Stomach (tissue), 9 donors: ENCODE data around the gene IWS1. TPM values are rescaled to one million over a fixed set of nuclear protein-coding genes. Genes with fewer than 3 reads are reported as not detected.

Source experiments
- DNase-seq, 2 donors: peaks; one replicate each; pipeline versions ENCODE4 v3.0.0 to v3.0.0-alpha.2; 2013 to 2019
- H3K27ac ChIP-seq, 5 donors: fragments of 200-600 bp in 4 of 5; sonication (generic) in 4 of 5; one replicate each; pipeline ENCODE4 v1.5.1; 2013 to 2019; ENCODE audit warnings: mild to moderate bottlenecking in 1 of 5, moderate library complexity in 1 of 5
- H3K27me3 ChIP-seq, 3 donors: fragments of 200-600 bp; sonication (generic); one replicate each; pipeline ENCODE4 v1.5.1; 2017 to 2019; ENCODE audit warnings: mixed run types in 1 of 3
- H3K36me3 ChIP-seq, 4 donors: fragments of 200-600 bp; sonication (generic); 1 replicate in 3 of 4; 2 replicates in 1 of 4; pipeline ENCODE4 v1.5.1; 2016 to 2019
- H3K4me1 ChIP-seq, 4 donors: fragments of 200-600 bp; sonication (generic); one replicate each; pipeline ENCODE4 v1.5.1; 2016 to 2019
- H3K4me3 ChIP-seq, 4 donors: fragments of 200-600 bp; sonication (generic) in 3 of 4; one replicate each; pipeline ENCODE4 v1.5.1; 2016 to 2019; ENCODE audit warnings: mild to moderate bottlenecking in 1 of 4
- H3K9me3 ChIP-seq, 4 donors: fragments of 200-600 bp; sonication (generic); one replicate each; pipeline ENCODE4 v1.5.1; 2016 to 2019
- CTCF ChIP-seq, 7 experiments: fragments of 450-650 bp in 4 of 7; fragments of 200-600 bp in 3 of 7; sonication (generic) in 3 of 7; IDR thresholded peaks; one replicate each; pipeline ENCODE4 v1.5.1; 2016 to 2019; ENCODE audit warnings: antibody characterized with exemption in 7 of 7, control low read depth in 2 of 7, mild to moderate bottlenecking in 1 of 7
- EP300 ChIP-seq: sonication (generic); formaldehyde crosslinking; IDR thresholded peaks from one replicate; pipeline ENCODE4 v1.6.1; 2017; ENCODE audit warnings: antibody characterized with exemption
- POLR2A ChIP-seq, 4 donors: fragments of 450-650 bp; IDR thresholded peaks; one replicate each; pipeline ENCODE4 v1.6.1; 2016; ENCODE audit warnings: antibody characterized with exemption in 4 of 4, control low read depth in 2 of 4, mild to moderate bottlenecking in 1 of 4, moderate library complexity in 1 of 4
- POLR2AphosphoS5 ChIP-seq, 3 donors: sonication (generic); formaldehyde crosslinking; IDR thresholded peaks; one replicate each; pipeline ENCODE4 v1.6.1; 2016; ENCODE audit warnings: antibody characterized with exemption in 3 of 3
- WGBS, 5 donors: extraction: QIAGEN DNeasy Blood & Tissue Kit in 3 of 5; methylation state at CpG; one replicate each; pipeline versions ENCODE4 v1.1.5 to v1.1.7; 2013 to 2018; 5-methylcytosine and 5-hydroxymethylcytosine counted together
- intact Hi-C: fragments of 100-400 bp; cut with DNase I; formaldehyde crosslinking; loops from one replicate; pipeline ENCODE4 v1.15.1; 2023; ENCODE audit warnings: low total_unique reads
- polyA plus RNA-seq, 3 donors: library from polyadenylated mRNA; stranded (reverse); fragments of 200-250 nt; gene quantifications; one replicate each; pipeline ENCODE4 v1.2.3, GENCODE V29; 2013
- total RNA-seq, 5 donors: library from RNA; depleted of rRNA; stranded (reverse); fragments of >200 nt; gene quantifications; one replicate each; pipeline versions ENCODE4 v1.1.0 to v1.2.3, GENCODE V29; 2014 to 2016
- donor health status: healthy with polysubstance abuse.
- donor health status: Bipolar disorder and iron deficiency.
- donor health status: healthy.

The IWS1 gene
- total and polyA plus RNA-seq, 8 donors, result 18.7 to 145 (median 36.4) TPM

DNA sequence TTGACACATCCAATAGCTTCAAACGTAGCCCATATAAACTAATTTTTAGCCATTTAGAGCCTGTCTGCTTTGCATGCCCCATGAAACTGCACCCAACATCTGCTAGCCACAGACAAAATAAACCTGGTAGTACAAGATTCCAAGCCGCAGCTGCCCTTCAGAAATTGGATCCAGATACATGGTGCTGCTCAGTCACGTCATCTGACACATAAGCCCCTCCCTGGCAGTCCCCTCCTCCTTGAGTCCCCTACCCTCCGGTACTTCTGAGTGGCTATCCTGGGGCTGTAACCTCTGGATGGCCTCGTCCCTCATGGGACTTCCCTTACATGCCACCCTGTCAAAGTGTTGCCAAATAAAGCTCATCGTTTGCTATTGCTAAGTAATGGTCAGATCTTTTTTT lies 74.3 kb downstream of the IWS1 start:
- Histone ChIP-seq H3K36me3 (no peaks in the 10 kb centered on the region), H3K27me3 (no peaks in the 10 kb centered on the region), H3K27ac (no peak overlapping the region), H3K9me3 (no peaks in the 10 kb centered on the region), H3K4me3 (no peak overlapping the region), H3K4me1 (peaks cover 10 to 19% (median 11%) of the 10 kb centered on the region in 4 donors)
- TF ChIP-seq POLR2AphosphoS5 (IDR thresholded peaks at IDR 0.05) (no peak), POLR2A (IDR thresholded peaks at IDR 0.05) (no peak), EP300 (no peak), CTCF (IDR thresholded peaks at IDR 0.05) (no peak)
- DNase-seq, result no peak
- intact Hi-C loops, result no loop called here
- 87 to 91% (median 89%) methylated on average over 6 of the region's 6 CpGs for WGBS, 5 donors

DNA sequence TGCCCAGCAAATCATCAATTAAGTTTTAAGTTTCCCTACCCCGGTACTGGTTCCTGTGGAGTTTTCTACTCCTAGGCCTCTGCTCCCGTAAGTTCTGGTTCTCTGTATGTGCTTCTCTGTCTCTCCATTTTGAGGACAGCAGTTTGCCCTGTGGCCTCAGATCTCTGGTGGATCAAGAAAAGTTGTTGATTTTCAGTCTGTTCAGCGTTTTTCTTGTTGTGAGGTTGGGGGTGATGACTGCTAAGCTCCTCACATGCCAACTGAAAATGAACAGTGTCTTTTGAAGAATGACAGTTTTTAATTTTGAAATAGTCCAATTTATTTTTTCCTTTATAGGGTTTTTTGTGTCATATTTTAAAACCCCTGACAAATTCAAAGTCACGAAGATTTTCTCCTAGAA lies 76.4 kb downstream of the IWS1 start:
- intact Hi-C loops, result no loop called here
- no peak for DNase-seq
- no peak overlapping the region for H3K4me3 ChIP-seq
- no peaks in the 10 kb centered on the region for H3K36me3 ChIP-seq
- peaks cover 0 to 4% (median 2%) of the 10 kb centered on the region in 4 donors for H3K9me3 ChIP-seq
- TF ChIP-seq POLR2A (IDR thresholded peaks at IDR 0.05) (no peak), EP300 (no peak), CTCF (IDR thresholded peaks at IDR 0.05) (no peak), POLR2AphosphoS5 (IDR thresholded peaks at IDR 0.05) (no peak)
- no peak overlapping the region for H3K27ac ChIP-seq
- H3K4me1 ChIP-seq, result peaks cover 0 to 10% (median 9%) of the 10 kb centered on the region in 4 donors
- WGBS, 5 donors, result 90 to 96% (median 92%) methylated on average over 4 of the region's 4 CpGs
- no peaks in the 10 kb centered on the region for H3K27me3 ChIP-seq

DNA sequence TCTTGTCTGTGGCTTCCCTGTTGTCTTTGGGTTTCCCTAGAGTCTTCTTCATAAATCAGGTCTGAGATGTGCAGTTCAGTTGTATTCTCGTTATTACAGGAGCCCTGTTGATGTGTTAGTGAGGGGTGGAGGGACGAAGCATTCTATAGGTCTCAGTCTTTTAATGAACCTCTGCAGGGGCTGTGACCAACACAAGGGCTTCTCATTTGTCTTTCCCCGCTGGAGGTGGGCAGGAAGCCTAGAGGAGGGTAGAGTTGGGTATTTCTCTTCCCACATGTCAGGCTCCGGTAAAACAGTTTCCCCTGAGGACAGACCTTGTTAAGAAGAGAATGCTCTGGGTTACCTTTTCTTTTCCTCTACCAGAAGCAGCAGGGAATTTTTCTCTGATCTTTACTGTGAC lies 76.9 kb downstream of the IWS1 start:
- H3K36me3 ChIP-seq, result no peaks in the 10 kb centered on the region
- no peak for DNase-seq
- no peak overlapping the region for H3K27ac ChIP-seq
- H3K4me3 ChIP-seq, result no peak overlapping the region
- whole genome bisulfite sequencing, 5 donors, result 83 to 97% (median 90%) methylated on average over 4 of the region's 4 CpGs
- intact Hi-C loops, result no loop called here
- H3K27me3 ChIP-seq, result no peaks in the 10 kb centered on the region
- TF ChIP-seq CTCF (IDR thresholded peaks at IDR 0.05) (no peak), POLR2AphosphoS5 (IDR thresholded peaks at IDR 0.05) (no peak), POLR2A (IDR thresholded peaks at IDR 0.05) (no peak), EP300 (no peak)
- peaks cover 0 to 8% (median 7%) of the 10 kb centered on the region in 4 donors for H3K9me3 ChIP-seq
- H3K4me1 ChIP-seq, result peaks cover 0 to 8% (median 6%) of the 10 kb centered on the region in 4 donors

- H3K9me3 ChIP-seq, result peaks cover 0 to 13% (median 8%) of the 10 kb centered on the region in 4 donors
- intact Hi-C loops, result no loop called here
- WGBS, 5 donors, result 81 to 96% (median 93%) methylated on average over 2 of the region's 2 CpGs
- no peak overlapping the region for H3K27ac ChIP-seq
- H3K4me1 ChIP-seq, result peaks cover 0 to under 1% (median 0%) of the 10 kb centered on the region in 4 donors
- no peak for DNase-seq
- TF ChIP-seq CTCF (IDR thresholded peaks at IDR 0.05) (no peak), POLR2A (IDR thresholded peaks at IDR 0.05) (no peak), EP300 (no peak), POLR2AphosphoS5 (IDR thresholded peaks at IDR 0.05) (no peak)
- no peaks in the 10 kb centered on the region for H3K27me3 ChIP-seq
- no peaks in the 10 kb centered on the region for H3K36me3 ChIP-seq
- no peak overlapping the region for H3K4me3 ChIP-seq
These were observed 77.8 kb downstream of the IWS1 start for GRCh38 chr2:127448526-127448925.
